Measurements from ENCODE around the gene EPHB2.

DNA sequence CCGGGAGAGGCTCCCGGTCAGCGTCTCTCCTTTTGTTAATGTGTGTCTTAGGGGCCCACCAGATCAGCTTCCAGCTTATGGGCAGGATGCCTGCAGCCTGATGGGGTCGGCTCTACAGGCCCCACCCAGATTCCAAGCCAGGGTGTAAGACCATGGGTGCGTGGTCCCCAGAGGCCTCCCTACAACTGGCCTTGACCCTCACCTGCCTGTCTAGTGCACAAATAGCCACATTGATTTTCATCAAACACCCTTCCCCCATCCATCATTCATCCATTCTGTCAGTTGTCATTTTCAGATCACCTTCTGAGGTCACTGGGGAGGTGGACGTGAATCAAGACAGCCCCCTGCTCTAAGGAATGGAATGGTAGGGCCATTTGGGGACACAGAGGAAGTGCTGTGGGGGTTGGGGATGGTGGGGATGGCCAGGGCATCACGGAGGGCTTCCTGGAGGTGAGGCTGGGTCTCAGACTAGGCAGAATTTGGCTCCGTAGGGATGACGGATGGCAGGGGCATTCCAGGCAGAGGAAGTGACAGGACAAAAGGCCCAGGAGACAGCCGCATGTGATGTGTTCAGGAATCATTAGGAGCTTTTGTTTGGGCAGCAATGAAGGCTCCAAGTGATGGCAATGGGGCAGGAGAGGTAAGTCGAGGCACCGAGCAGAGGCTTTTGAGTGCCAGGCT, 118.8 kb downstream of the EPHB2 start:
- TF ChIP-seq, protein P1, sequence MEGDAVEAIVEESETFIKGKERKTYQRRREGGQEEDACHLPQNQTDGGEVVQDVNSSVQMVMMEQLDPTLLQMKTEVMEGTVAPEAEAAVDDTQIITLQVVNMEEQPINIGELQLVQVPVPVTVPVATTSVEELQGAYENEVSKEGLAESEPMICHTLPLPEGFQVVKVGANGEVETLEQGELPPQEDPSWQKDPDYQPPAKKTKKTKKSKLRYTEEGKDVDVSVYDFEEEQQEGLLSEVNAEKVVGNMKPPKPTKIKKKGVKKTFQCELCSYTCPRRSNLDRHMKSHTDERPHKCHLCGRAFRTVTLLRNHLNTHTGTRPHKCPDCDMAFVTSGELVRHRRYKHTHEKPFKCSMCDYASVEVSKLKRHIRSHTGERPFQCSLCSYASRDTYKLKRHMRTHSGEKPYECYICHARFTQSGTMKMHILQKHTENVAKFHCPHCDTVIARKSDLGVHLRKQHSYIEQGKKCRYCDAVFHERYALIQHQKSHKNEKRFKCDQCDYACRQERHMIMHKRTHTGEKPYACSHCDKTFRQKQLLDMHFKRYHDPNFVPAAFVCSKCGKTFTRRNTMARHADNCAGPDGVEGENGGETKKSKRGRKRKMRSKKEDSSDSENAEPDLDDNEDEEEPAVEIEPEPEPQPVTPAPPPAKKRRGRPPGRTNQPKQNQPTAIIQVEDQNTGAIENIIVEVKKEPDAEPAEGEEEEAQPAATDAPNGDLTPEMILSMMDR (IDR thresholded peaks at IDR 0.05) = no peak
- no peak for TF ChIP-seq EZH2 (IDR thresholded peaks at IDR 0.05; ENCODE audit: borderline replicate concordance, insufficient read depth, low read depth, low read length, poor library complexity, severe bottlenecking)

Data from B cell (primary cell).